Dendritic cell treated with granulocyte-macrophage colony-stimulating factor and Interleukin-4, amounts not matched to agents 40 ng/mL and 50 ng/mL, for 4 days (primary cell): ENCODE data around the gene PROSER1.

ENCODE experiments used
- H3K27ac Mint-ChIP-seq: one replicate; pipeline ENCODE4 v1.8.0; 2022; ENCODE audit warnings: mild to moderate bottlenecking, mixed read lengths
- H3K27me3 Mint-ChIP-seq: one replicate; pipeline ENCODE4 v1.8.0; 2022; ENCODE audit warnings: mild to moderate bottlenecking, mixed read lengths
- H3K36me3 Mint-ChIP-seq: one replicate; pipeline ENCODE4 v1.8.0; 2022; ENCODE audit warnings: low read depth, mixed read lengths
- H3K4me1 Mint-ChIP-seq: one replicate; pipeline ENCODE4 v1.8.0; 2022; ENCODE audit warnings: low read depth, mixed read lengths
- H3K4me3 Mint-ChIP-seq: one replicate; pipeline ENCODE4 v1.8.0; 2022; ENCODE audit warnings: mild to moderate bottlenecking, moderate library complexity, mixed read lengths
- H3K9me3 Mint-ChIP-seq: one replicate; pipeline ENCODE4 v1.8.0; 2022; ENCODE audit warnings: mixed read lengths
- intact Hi-C: fragments of 100-400 bp; cut with micrococcal nuclease; formaldehyde crosslinking; loops from one replicate; pipeline ENCODE4 v1.15.0; 2022

Gene PROSER1

GRCh38 chr13:39040206-39040605 lies 2.3 kb upstream of the PROSER1 start:
- H3K36me3 Mint-ChIP-seq: peaks cover 48% of the 10 kb centered on the region
- peak overlapping the region; percentile 90 for H3K4me3 Mint-ChIP-seq
- peak overlapping the region; percentile 99 for H3K27ac Mint-ChIP-seq
- H3K4me1 Mint-ChIP-seq: peaks cover 37% of the 10 kb centered on the region
- intact Hi-C loops: no loop called here
- no peaks in the 10 kb centered on the region for H3K27me3 Mint-ChIP-seq
- H3K9me3 Mint-ChIP-seq: no peaks in the 10 kb centered on the region

DNA sequence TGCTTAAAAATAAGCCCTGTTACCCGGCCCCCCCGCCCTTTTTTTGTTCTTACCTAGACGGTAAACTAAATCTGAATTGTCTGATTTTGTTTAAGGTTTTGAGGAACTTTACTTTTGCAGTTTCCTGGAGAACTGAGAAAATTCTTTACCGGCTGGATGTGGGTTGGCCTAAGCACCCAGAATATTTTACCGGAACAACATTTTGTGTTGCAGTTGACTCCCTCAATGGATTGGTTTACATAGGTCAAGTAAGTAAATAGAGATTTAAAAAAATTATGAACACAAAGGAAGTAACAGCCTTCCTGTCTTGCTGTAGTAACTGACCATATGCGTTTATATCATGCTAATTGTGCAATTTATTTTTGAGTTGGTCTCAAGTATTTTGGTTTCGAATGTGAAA lies 1.2 kb upstream of the PROSER1 start:
- Mint-ChIP-seq H3K36me3 (peaks cover 39% of the 10 kb centered on the region), H3K27ac (peak overlapping the region; percentile 99), H3K27me3 (no peaks in the 10 kb centered on the region), H3K9me3 (no peaks in the 10 kb centered on the region), H3K4me1 (peaks cover 45% of the 10 kb centered on the region), H3K4me3 (peak overlapping the region; percentile 90)
- intact Hi-C loops: loop anchor here (10.0 kb wide), 1 partner anchor 694 kb away; the partner anchor contains the start of gene UFM1

DNA sequence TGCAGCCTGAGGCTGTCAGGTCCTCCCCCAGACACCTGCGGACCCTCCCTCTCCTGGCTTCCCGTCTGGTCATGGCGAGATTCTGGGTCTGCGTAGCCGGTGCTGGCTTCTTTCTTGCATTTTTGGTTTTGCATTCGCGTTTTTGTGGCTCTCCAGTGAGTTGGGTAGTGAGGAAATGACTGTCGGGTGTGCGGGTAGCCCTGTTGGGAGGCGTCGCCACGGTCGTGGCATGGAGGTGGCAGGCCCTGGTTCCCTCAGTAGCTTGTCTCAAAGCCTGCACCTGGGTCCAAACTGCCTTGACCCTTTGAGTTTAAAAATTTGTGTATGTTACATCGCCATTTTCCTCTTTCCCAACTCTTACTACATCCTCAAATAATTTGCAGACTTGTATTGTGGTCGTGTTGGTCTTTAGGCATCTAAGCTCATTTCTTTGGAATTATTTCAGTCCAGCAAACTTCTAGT lies 711 bp upstream of the PROSER1 start:
- peaks cover 38% of the 10 kb centered on the region for H3K36me3 Mint-ChIP-seq
- no peaks in the 10 kb centered on the region for H3K27me3 Mint-ChIP-seq
- peak overlapping the region; percentile 90 for H3K4me3 Mint-ChIP-seq
- H3K27ac Mint-ChIP-seq: peak overlapping the region; percentile 99
- H3K9me3 Mint-ChIP-seq: no peaks in the 10 kb centered on the region
- H3K4me1 Mint-ChIP-seq: peaks cover 46% of the 10 kb centered on the region
- intact Hi-C loops: loop anchor here (10.0 kb wide), 1 partner anchor 694 kb away; the partner anchor contains the start of gene UFM1

GRCh38 chr13:39037410-39037879 lies 444 bp downstream of the PROSER1 start:
- H3K27ac Mint-ChIP-seq: peak overlapping the region; percentile 99
- H3K9me3 Mint-ChIP-seq: no peaks in the 10 kb centered on the region
- intact Hi-C loops: loop anchor here (10.0 kb wide), 1 partner anchor 693 kb away; the partner anchor contains the start of gene UFM1
- H3K4me1 Mint-ChIP-seq: peaks cover 41% of the 10 kb centered on the region
- peaks cover 26% of the 10 kb centered on the region for H3K36me3 Mint-ChIP-seq
- no peaks in the 10 kb centered on the region for H3K27me3 Mint-ChIP-seq
- peak overlapping the region; percentile 90 for H3K4me3 Mint-ChIP-seq

DNA sequence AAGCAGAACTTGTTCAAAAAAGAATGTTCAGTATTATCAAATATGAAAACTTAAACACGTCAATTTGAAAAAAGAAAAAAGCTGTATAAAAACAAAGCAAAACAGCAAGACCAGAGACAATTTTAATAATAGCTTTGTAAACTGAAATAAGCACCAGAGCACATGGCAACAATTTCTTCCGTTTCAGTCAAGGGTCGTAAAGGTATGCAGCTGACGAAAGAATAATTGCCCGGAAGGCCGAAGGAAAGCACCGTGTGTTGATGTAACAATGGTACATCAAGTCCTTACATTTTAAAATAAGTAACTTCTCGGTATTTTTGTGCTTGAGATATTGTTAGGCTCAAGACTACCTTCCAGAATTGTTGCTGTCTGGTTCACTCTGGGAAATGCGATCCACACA lies 1.7 kb downstream of the PROSER1 start:
- H3K27ac Mint-ChIP-seq: no peak overlapping the region
- no peaks in the 10 kb centered on the region for H3K27me3 Mint-ChIP-seq
- intact Hi-C loops: loop anchor here (10.0 kb wide), 1 partner anchor 691 kb away; the partner anchor contains the start of gene UFM1
- peaks cover 26% of the 10 kb centered on the region for H3K36me3 Mint-ChIP-seq
- peak overlapping the region; percentile 90 for H3K4me3 Mint-ChIP-seq
- no peaks in the 10 kb centered on the region for H3K9me3 Mint-ChIP-seq
- H3K4me1 Mint-ChIP-seq: peaks cover 41% of the 10 kb centered on the region

- Mint-ChIP-seq H3K27ac (no peak overlapping the region), H3K36me3 (peaks cover 24% of the 10 kb centered on the region), H3K4me3 (peak overlapping the region; percentile 90), H3K27me3 (no peaks in the 10 kb centered on the region), H3K9me3 (no peaks in the 10 kb centered on the region), H3K4me1 (peaks cover 38% of the 10 kb centered on the region)
- intact Hi-C loops: loop anchor here (10.0 kb wide), 1 partner anchor 691 kb away; the partner anchor contains the start of gene UFM1
These were observed 2.1 kb downstream of the PROSER1 start for GRCh38 chr13:39035799-39036198.

- peak overlapping the region; percentile 90 for H3K4me3 Mint-ChIP-seq
- H3K4me1 Mint-ChIP-seq: peaks cover 36% of the 10 kb centered on the region
- no peaks in the 10 kb centered on the region for H3K9me3 Mint-ChIP-seq
- peaks cover 25% of the 10 kb centered on the region for H3K36me3 Mint-ChIP-seq
- no peak overlapping the region for H3K27ac Mint-ChIP-seq
- intact Hi-C loops: loop anchor here (10.0 kb wide), 1 partner anchor 690 kb away; the partner anchor contains the start of gene UFM1
- no peaks in the 10 kb centered on the region for H3K27me3 Mint-ChIP-seq
These were observed 2.7 kb downstream of the PROSER1 start for GRCh38 chr13:39035204-39035603.

- Mint-ChIP-seq H3K27me3 (no peaks in the 10 kb centered on the region), H3K4me1 (peaks cover 36% of the 10 kb centered on the region), H3K4me3 (no peak overlapping the region), H3K9me3 (no peaks in the 10 kb centered on the region), H3K27ac (no peak overlapping the region), H3K36me3 (peaks cover 25% of the 10 kb centered on the region)
- intact Hi-C loops: loop anchor here (10.0 kb wide), 1 partner anchor 689 kb away; the partner anchor contains the start of gene UFM1
These were observed 3.8 kb downstream of the PROSER1 start for GRCh38 chr13:39034085-39034484.

- Mint-ChIP-seq H3K27ac (no peak overlapping the region), H3K27me3 (no peaks in the 10 kb centered on the region), H3K4me1 (peaks cover 36% of the 10 kb centered on the region), H3K9me3 (no peaks in the 10 kb centered on the region), H3K4me3 (no peak overlapping the region), H3K36me3 (peaks cover 34% of the 10 kb centered on the region)
- intact Hi-C loops: loop anchor here (10.0 kb wide), 1 partner anchor 687 kb away; the partner anchor contains the start of gene UFM1
These were observed 5.7 kb downstream of the PROSER1 start for GRCh38 chr13:39032150-39032549.

DNA sequence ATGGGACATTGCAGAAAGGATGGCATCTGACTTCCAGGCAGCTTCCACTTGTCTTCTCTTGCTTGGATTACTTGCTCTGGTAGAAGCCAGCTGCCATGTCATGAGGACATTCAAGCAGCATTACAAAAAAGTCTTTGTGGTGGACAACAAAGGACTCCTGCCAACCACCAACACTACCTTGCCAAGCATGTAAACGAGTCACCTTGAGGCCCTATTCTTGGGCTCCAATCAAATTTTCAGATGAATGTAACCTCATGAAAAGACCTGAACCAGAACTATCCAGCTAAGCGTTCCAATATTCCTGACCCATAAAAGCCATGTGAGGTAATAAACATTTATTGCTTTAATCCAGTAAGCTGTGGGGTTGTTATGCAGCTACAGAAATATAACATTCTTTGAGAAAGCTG lies 12.5 kb downstream of the PROSER1 start:
- Mint-ChIP-seq H3K4me3 (no peak overlapping the region), H3K9me3 (no peaks in the 10 kb centered on the region), H3K36me3 (peaks cover 77% of the 10 kb centered on the region), H3K4me1 (no peaks in the 10 kb centered on the region), H3K27me3 (no peaks in the 10 kb centered on the region), H3K27ac (no peak overlapping the region)
- intact Hi-C loops: loop anchor here (10.0 kb wide), 1 partner anchor 1991 kb away; no protein-coding TSS in a partner anchor

DNA sequence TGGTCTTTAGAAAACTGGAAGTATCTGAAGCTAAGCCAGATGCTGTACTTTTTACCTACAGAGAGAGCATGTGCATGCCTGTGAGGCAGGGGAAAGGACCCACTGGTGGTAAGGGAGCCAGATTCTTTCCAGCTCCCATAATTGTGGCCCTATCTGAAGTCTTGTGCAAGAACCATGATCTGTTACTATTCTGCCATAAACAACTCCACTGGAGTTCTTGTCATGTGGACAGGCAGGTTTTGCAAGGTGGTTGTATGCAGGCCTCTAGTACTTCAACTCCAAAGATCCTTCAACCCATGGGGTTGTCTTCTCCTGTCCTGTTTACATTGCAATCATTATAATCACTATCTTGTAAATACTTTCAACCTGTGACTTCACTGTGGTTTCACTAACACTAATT lies 14.1 kb downstream of the PROSER1 start:
- no peaks in the 10 kb centered on the region for H3K27me3 Mint-ChIP-seq
- no peaks in the 10 kb centered on the region for H3K9me3 Mint-ChIP-seq
- H3K4me3 Mint-ChIP-seq: no peak overlapping the region
- H3K4me1 Mint-ChIP-seq: no peaks in the 10 kb centered on the region
- intact Hi-C loops: loop anchor here (10.0 kb wide), 1 partner anchor 1989 kb away; no protein-coding TSS in a partner anchor
- H3K27ac Mint-ChIP-seq: no peak overlapping the region
- peaks cover 90% of the 10 kb centered on the region for H3K36me3 Mint-ChIP-seq

- H3K36me3 Mint-ChIP-seq: peaks cover 90% of the 10 kb centered on the region
These were observed 14.6 kb downstream of the PROSER1 start for GRCh38 chr13:39023316-39023715.

DNA sequence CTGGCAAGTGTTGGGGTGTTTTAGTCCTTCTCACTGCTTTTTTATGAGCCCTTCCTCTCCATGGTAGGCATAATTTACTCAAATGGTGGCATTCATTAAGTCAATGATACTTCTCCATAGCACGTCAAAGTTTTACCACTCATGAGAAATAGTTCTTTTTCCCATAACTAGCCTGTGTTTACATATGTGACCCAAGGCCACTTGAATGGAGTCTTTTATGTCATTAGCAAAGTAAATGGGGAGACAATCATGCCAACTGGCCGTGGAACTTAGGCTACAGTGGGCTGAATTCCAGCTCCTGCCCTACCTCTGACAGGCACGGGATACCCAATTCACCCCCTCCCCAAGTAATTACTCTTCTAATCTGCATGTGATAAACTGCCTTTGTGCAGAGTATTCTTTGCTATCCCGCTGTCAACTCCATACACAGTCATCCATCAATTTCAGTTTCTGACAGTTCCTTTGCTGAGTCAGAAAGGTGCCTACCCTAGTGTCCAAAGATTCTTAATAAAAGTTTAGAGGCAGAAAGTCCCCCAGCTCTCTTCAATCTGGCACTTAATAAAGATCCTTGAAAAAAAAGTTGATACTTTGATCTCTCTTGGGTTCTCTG lies 16.9 kb downstream of the PROSER1 start:
- intact Hi-C loops: loop anchor here (10.0 kb wide), 1 partner anchor 1986 kb away; no protein-coding TSS in a partner anchor
- H3K4me3 Mint-ChIP-seq: no peak overlapping the region
- no peaks in the 10 kb centered on the region for H3K4me1 Mint-ChIP-seq
- H3K27me3 Mint-ChIP-seq: no peaks in the 10 kb centered on the region
- no peak overlapping the region for H3K27ac Mint-ChIP-seq
- no peaks in the 10 kb centered on the region for H3K9me3 Mint-ChIP-seq
- H3K36me3 Mint-ChIP-seq: peaks cover 88% of the 10 kb centered on the region

More at GRCh38 chr13:39023316-39023715, 14.6 kb downstream of the PROSER1 start:
- H3K4me1 Mint-ChIP-seq: no peaks in the 10 kb centered on the region
- H3K27me3 Mint-ChIP-seq: no peaks in the 10 kb centered on the region
- no peaks in the 10 kb centered on the region for H3K9me3 Mint-ChIP-seq
- intact Hi-C loops: loop anchor here (10.0 kb wide), 1 partner anchor 1989 kb away; no protein-coding TSS in a partner anchor
- no peak overlapping the region for H3K4me3 Mint-ChIP-seq
- H3K27ac Mint-ChIP-seq: no peak overlapping the region

DNA sequence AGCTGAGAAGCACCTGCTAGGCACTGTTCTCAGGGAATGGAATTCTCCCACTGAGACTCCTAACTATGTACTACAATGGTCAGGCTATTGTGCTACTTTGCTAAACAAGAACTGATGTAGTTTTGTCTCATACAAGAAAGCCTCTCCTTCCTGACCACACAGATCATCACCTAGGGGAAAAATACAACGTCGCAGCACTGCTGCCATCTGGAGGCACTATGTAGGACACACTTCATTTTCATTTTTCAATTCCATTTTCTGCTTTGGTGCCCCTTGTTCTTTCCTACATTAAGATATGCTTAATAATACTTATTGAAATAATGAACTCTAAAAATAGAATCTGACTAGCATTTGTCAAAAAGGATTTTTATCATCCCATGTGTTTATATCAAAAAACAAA lies 21.1 kb downstream of the PROSER1 start:
- H3K27ac Mint-ChIP-seq: no peak overlapping the region
- intact Hi-C loops: no loop called here
- peaks cover 85% of the 10 kb centered on the region for H3K36me3 Mint-ChIP-seq
- no peak overlapping the region for H3K4me3 Mint-ChIP-seq
- H3K9me3 Mint-ChIP-seq: no peaks in the 10 kb centered on the region
- H3K27me3 Mint-ChIP-seq: no peaks in the 10 kb centered on the region
- H3K4me1 Mint-ChIP-seq: no peaks in the 10 kb centered on the region
